HTR-8/SVneo (cell line): ENCODE results near the gene FBXL7.

Experiments
- DNase-seq: peaks from one replicate; pipeline ENCODE4 v3.0.0; 2011; ENCODE audit warnings: low spot score, mixed read lengths; ENCODE audit not compliant: insufficient read length
- FAIRE-seq: peaks from 2 replicates; lab custom pipeline; 2011; peaks lifted over from hg19 to GRCh38; lab: Jason Lieb, UNC

FBXL7 gene

GRCh38 chr5:15573590-15573989 is 73.6 kb downstream of the FBXL7 start:
- FAIRE-seq (peak; percentile 49), DNase-seq (no peak)

- FAIRE-seq, result no peak
Observed at GRCh38 chr5:15574128-15574527, 74.1 kb downstream of the FBXL7 start.

GRCh38 chr5:15574806-15575325 is 74.9 kb downstream of the FBXL7 start:
- FAIRE-seq, result no peak
- DNase-seq, result no peak

More at GRCh38 chr5:15574128-15574527, 74.1 kb downstream of the FBXL7 start:
- no peak for DNase-seq

- FAIRE-seq (no peak), DNase-seq (no peak)
Observed at GRCh38 chr5:15575666-15576065, 75.7 kb downstream of the FBXL7 start.

GRCh38 chr5:15577132-15577531 is 77.2 kb downstream of the FBXL7 start:
- no peak for DNase-seq
- FAIRE-seq, result no peak

GRCh38 chr5:15577831-15578230 is 77.9 kb downstream of the FBXL7 start:
- DNase-seq (no peak), FAIRE-seq (no peak)

GRCh38 chr5:15579193-15579990 is 79.4 kb downstream of the FBXL7 start:
- DNase-seq, result no peak
- no peak for FAIRE-seq

GRCh38 chr5:15584528-15584927 is 84.5 kb downstream of the FBXL7 start:
- FAIRE-seq, result peak; percentile 4
- DNase-seq, result no peak

- DNase-seq, result no peak
- no peak for FAIRE-seq
Observed at GRCh38 chr5:15585128-15585527, 85.1 kb downstream of the FBXL7 start.

- no peak for DNase-seq
- FAIRE-seq, result no peak
Observed at GRCh38 chr5:15585841-15586591, 86.0 kb downstream of the FBXL7 start.

- FAIRE-seq (no peak), DNase-seq (peak; percentile 38)
Observed at GRCh38 chr5:15587916-15588315, 87.9 kb downstream of the FBXL7 start.

GRCh38 chr5:15592728-15593127 is 92.7 kb downstream of the FBXL7 start:
- DNase-seq (no peak), FAIRE-seq (no peak)

- no peak for FAIRE-seq
- DNase-seq, result no peak
Observed at GRCh38 chr5:15594977-15595568, 95.1 kb downstream of the FBXL7 start.

GRCh38 chr5:15595929-15596328 is 95.9 kb downstream of the FBXL7 start:
- no peak for FAIRE-seq
- no peak for DNase-seq

- FAIRE-seq (peak; percentile 66), DNase-seq (no peak)
Observed at GRCh38 chr5:15596936-15597335, 97.0 kb downstream of the FBXL7 start.

- DNase-seq (no peak), FAIRE-seq (no peak)
Observed at GRCh38 chr5:15597804-15598203, 97.8 kb downstream of the FBXL7 start.

GRCh38 chr5:15598294-15598902 is 98.4 kb downstream of the FBXL7 start:
- DNase-seq (no peak), FAIRE-seq (no peak)

- DNase-seq (no peak), FAIRE-seq (no peak)
Observed at GRCh38 chr5:15600035-15600434, 100.1 kb downstream of the FBXL7 start.

- no peak for FAIRE-seq
- DNase-seq, result no peak
Observed at GRCh38 chr5:15601274-15601673, 101.3 kb downstream of the FBXL7 start.

GRCh38 chr5:15601853-15602252 is 101.9 kb downstream of the FBXL7 start:
- DNase-seq, result no peak
- no peak for FAIRE-seq
